A673 (cell line): ENCODE results near the gene CCL15.

Source experiments
- EZH2 ChIP-seq: fragments of 200-600 bp; sonication (generic); IDR thresholded peaks from 2 replicates; pipeline ENCODE4 v1.6.1; 2017; ENCODE audit warnings: borderline replicate concordance, low read depth, mild to moderate bottlenecking, mixed read lengths, antibody characterized with exemption, low read length; ENCODE audit not compliant: poor library complexity, severe bottlenecking
- TF ChIP-seq, protein P1 (sequence below): fragments of 300-800, 200-600 bp; sonication (generic); conservative IDR thresholded peaks from 2 replicates; pipeline ENCODE4 v1.5.1; 2017; ENCODE audit warnings: low read depth, mild to moderate bottlenecking, antibody characterized with exemption, low read length, moderate library complexity, mixed read lengths

DNA sequence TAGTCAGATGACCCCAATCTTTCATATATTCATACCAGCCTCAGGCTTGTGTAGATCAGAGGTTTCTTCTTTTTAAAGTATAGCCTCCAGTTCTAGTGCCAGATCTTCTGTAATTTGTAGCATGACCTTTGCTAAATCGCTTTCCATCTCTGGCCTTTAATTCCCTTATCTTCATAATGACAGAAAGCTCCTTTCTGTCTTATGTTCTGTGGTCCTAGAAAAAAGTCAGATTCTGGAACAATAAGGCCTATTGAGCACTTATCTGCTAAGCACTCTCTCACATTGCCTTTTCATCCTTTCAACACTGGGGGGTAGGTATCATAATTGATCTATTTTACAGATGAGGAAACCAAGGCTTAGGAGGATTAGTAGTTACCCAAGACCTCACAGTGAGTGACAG is 29.3 kb downstream of the CCL15 start:
- no peak for TF ChIP-seq EZH2
- TF ChIP-seq, protein P1, sequence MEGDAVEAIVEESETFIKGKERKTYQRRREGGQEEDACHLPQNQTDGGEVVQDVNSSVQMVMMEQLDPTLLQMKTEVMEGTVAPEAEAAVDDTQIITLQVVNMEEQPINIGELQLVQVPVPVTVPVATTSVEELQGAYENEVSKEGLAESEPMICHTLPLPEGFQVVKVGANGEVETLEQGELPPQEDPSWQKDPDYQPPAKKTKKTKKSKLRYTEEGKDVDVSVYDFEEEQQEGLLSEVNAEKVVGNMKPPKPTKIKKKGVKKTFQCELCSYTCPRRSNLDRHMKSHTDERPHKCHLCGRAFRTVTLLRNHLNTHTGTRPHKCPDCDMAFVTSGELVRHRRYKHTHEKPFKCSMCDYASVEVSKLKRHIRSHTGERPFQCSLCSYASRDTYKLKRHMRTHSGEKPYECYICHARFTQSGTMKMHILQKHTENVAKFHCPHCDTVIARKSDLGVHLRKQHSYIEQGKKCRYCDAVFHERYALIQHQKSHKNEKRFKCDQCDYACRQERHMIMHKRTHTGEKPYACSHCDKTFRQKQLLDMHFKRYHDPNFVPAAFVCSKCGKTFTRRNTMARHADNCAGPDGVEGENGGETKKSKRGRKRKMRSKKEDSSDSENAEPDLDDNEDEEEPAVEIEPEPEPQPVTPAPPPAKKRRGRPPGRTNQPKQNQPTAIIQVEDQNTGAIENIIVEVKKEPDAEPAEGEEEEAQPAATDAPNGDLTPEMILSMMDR = no peak
